Small intestine (tissue), 7 donors: ENCODE measurements around the gene LHFPL3. TPM values are rescaled to one million over a fixed set of nuclear protein-coding genes. Genes with fewer than 3 reads are reported as not detected.

Source experiments
- DNase-seq, 2 donors: peaks; one replicate each; pipeline versions ENCODE4 v3.0.0 to v3.0.0-alpha.2; 2013
- FAIRE-seq: peaks from 2 replicates; lab custom pipeline; 2012; peaks lifted over from hg19 to GRCh38; lab: Jason Lieb, UNC
- H3K27ac ChIP-seq, 3 donors: one replicate each; pipeline ENCODE4 v1.5.1; 2013; ENCODE audit warnings: low read length in 2 of 3, mild to moderate bottlenecking in 2 of 3, control low read depth in 1 of 3, inconsistent platforms in 1 of 3, low read depth in 1 of 3, moderate library complexity in 1 of 3
- H3K27me3 ChIP-seq, 3 donors: one replicate each; pipeline ENCODE4 v1.6.1; 2013; ENCODE audit warnings: low read length in 3 of 3, inconsistent platforms in 1 of 3; ENCODE audit not compliant: control insufficient read depth in 3 of 3, insufficient read depth in 3 of 3
- H3K36me3 ChIP-seq, 3 donors: one replicate each; pipeline ENCODE4 v1.6.1; 2013; ENCODE audit warnings: low read length in 3 of 3, inconsistent platforms in 1 of 3, low read depth in 1 of 3, mild to moderate bottlenecking in 1 of 3, moderate library complexity in 1 of 3; ENCODE audit not compliant: control insufficient read depth in 3 of 3, insufficient read depth in 2 of 3
- H3K4me1 ChIP-seq, 3 donors: one replicate each; pipeline ENCODE4 v1.6.1; 2013; ENCODE audit warnings: low read length in 2 of 3, inconsistent platforms in 1 of 3, low read depth in 1 of 3, mild to moderate bottlenecking in 1 of 3, moderate library complexity in 1 of 3; ENCODE audit not compliant: control insufficient read depth in 3 of 3, insufficient read depth in 2 of 3
- H3K4me3 ChIP-seq, 3 donors: one replicate each; pipeline ENCODE4 v1.5.1; 2013; ENCODE audit warnings: low read length in 3 of 3, control low read depth in 1 of 3, inconsistent platforms in 1 of 3, low read depth in 1 of 3, mild to moderate bottlenecking in 1 of 3, moderate library complexity in 1 of 3
- H3K9me3 ChIP-seq, 2 donors: one replicate each; pipeline ENCODE4 v1.6.1; 2013; ENCODE audit warnings: low read depth in 1 of 2, low read length in 1 of 2; ENCODE audit not compliant: control insufficient read depth in 2 of 2, insufficient read depth in 1 of 2
- WGBS, 3 donors: extraction: QIAGEN DNeasy Blood & Tissue Kit; methylation state at CpG; one replicate each; pipeline ENCODE4 v1.1.7; 2013; 5-methylcytosine and 5-hydroxymethylcytosine counted together
- polyA plus RNA-seq, 4 donors: library from polyadenylated mRNA; stranded (reverse) in 3 of 4; unstranded in 1 of 4; fragments of 200-250 nt in 3 of 4; fragments of 120-200 nt in 1 of 4; gene quantifications; one replicate each; pipeline versions ENCODE4 v1.2.1 to v1.2.3, GENCODE V29; 2013
- donor health status: healthy with polysubstance abuse.
- donor health status: control.
- donor health status: control.
- donor health status: Bipolar disorder and iron deficiency.
- donor health status: healthy.

The LHFPL3 gene
- polyA plus RNA-seq, 4 donors = 0.12 to 10.4 TPM; not detected in 2

GRCh38 chr7:104299777-104300176 lies 28.6 kb upstream of the LHFPL3 start:
- DNase-seq = no peak
- H3K27me3 ChIP-seq = no peaks in the 10 kb centered on the region
- no peak overlapping the region for H3K4me3 ChIP-seq
- FAIRE-seq = no peak
- H3K27ac ChIP-seq = no peak overlapping the region
- no peaks in the 10 kb centered on the region for H3K9me3 ChIP-seq
- no peaks in the 10 kb centered on the region for H3K4me1 ChIP-seq
- 49 to 53% (median 52%) methylated on average over 4 of the region's 4 CpGs for WGBS, 3 donors
- no peaks in the 10 kb centered on the region for H3K36me3 ChIP-seq

- Histone ChIP-seq H3K9me3 (no peaks in the 10 kb centered on the region), H3K4me3 (no peak overlapping the region), H3K4me1 (no peaks in the 10 kb centered on the region), H3K27me3 (no peaks in the 10 kb centered on the region), H3K36me3 (no peaks in the 10 kb centered on the region), H3K27ac (no peak overlapping the region)
- FAIRE-seq (no peak), DNase-seq (no peak)
- WGBS, 3 donors = 75 to 80% (median 78%) methylated on average over 4 of the region's 4 CpGs
Observed at GRCh38 chr7:104306793-104307192, 21.6 kb upstream of the LHFPL3 start.

DNA sequence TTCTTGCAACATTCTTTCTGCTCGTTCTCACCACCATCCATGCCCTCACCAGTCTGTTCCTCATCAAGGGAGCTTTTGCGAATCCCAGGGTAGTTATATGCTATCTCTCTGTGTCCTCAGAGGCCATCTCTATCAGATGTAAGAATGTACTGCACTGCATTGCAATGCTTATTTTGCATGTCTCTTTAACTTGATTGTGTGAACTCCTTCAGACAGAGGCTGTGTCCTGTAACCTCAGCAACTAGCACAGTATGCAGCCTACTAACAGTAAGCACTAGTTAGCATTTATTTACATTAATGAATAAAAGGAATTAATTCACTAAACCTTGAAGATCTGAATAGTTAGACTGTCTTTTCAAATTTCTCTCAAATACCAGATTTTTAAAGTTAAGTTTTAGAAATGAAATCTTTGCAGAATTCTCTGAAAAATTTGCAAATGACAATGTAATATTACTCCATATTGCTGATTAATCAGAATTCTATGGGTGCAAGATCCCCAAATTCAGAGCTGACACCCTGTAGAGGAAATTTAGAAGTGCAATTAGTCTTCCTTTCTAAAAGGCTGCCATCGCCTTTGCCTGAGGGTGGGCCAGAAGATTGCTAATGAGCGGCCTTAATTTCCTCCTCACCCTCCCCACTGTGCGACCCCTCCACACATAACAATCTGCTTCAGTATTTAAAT lies 10.3 kb upstream of the LHFPL3 start:
- Histone ChIP-seq H3K36me3 (no peaks in the 10 kb centered on the region), H3K27me3 (peaks cover 0 to 3% (median 0%) of the 10 kb centered on the region in 3 donors), H3K27ac (no peak overlapping the region), H3K9me3 (no peaks in the 10 kb centered on the region), H3K4me3 (no peak overlapping the region), H3K4me1 (no peaks in the 10 kb centered on the region)
- FAIRE-seq (no peak), DNase-seq (no peak)
- WGBS, 3 donors = 59 to 65% (median 60%) methylated on average over 5 of the region's 5 CpGs

DNA sequence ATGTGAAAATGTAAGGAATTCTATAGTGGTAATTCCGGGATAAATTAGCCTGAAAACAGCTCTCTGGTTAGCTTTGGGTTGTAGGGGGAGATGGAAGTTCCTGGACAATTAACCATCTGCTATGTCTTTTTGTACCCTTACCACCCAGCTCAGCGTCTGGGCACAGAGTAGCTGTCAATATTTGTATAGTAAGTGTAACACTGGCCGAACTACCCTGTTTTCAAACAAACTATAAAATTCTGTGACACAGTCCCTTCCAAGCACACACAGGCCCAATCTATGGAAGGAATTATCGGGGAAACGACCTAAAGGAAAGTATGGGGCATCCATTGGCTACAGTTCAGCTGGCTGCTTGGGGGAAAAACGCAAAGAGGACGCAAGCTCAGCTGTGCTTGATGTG lies 869 bp upstream of the LHFPL3 start:
- Histone ChIP-seq H3K9me3 (no peaks in the 10 kb centered on the region), H3K36me3 (no peaks in the 10 kb centered on the region), H3K27me3 (peaks cover 11 to 49% (median 15%) of the 10 kb centered on the region in 3 donors), H3K27ac (no peak overlapping the region), H3K4me3 (no peak overlapping the region), H3K4me1 (no peaks in the 10 kb centered on the region)
- DNase-seq = no peak
- 28 to 42% (median 34%) methylated on average over 7 of the region's 7 CpGs for WGBS, 3 donors
- no peak for FAIRE-seq

DNA sequence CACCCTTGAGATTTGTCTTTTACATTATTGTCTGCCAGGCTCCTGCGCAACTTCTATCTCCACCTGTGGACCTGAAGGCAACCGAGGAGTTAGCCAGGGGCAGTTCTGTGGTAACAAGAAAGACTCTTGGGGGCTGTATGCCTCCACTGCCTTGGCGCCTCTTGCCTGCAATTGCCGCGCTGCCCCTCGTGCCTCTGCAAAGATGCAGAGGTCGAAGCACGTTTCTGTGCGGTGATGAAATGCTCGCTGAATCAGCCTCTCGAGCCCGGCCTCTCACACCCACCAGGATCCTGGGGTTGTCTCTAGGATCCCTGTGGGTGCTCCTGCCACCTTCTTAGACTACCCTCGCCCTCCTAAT lies 486 bp upstream of the LHFPL3 start:
- Histone ChIP-seq H3K4me3 (no peak overlapping the region), H3K4me1 (no peaks in the 10 kb centered on the region), H3K27me3 (peaks cover 11 to 49% (median 15%) of the 10 kb centered on the region in 3 donors), H3K36me3 (no peaks in the 10 kb centered on the region), H3K27ac (no peak overlapping the region), H3K9me3 (no peaks in the 10 kb centered on the region)
- FAIRE-seq (no peak), DNase-seq (no peak)
- 7 to 15% (median 9%) methylated on average over 13 of the region's 13 CpGs for WGBS, 3 donors

DNA sequence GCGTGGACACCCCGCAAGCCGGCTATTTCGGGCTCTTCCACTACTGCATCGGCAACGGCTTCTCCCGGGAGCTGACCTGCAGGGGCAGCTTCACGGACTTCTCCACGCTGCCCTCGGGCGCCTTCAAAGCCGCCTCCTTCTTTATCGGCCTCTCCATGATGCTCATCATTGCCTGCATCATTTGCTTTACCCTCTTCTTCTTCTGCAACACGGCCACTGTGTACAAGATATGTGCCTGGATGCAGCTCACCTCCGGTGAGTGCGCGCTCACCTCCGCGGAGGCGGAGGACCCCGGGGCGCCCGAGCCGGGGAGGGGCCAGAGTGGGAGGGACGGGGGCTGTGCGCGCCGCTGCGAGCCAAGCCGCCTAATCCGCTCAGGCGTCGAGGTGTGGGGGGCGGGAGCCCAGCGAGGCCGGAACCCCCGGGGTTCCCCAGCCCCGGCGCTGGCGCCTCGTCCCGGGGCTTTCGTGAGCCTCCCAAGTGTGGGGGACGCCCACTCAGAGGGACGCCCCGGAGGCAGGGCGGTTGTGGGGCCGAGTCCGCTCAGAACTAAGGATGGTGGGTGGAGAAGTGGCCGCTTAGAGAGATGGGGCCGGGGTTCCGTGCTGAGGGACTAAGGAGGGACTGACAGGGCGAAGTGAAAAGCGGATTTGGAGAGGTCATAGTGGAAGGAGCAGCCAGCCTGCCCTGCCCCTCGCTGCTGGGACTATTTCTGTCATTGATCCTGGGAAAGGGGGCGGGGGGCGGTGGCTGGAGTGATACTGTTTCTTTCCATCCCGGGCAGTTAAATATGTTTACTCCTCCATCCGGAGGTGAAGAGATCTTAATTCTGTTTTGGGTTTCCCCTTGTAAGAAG lies 795 bp downstream of the LHFPL3 start:
- H3K27me3 ChIP-seq = peaks cover 11 to 49% (median 15%) of the 10 kb centered on the region in 3 donors

DNA sequence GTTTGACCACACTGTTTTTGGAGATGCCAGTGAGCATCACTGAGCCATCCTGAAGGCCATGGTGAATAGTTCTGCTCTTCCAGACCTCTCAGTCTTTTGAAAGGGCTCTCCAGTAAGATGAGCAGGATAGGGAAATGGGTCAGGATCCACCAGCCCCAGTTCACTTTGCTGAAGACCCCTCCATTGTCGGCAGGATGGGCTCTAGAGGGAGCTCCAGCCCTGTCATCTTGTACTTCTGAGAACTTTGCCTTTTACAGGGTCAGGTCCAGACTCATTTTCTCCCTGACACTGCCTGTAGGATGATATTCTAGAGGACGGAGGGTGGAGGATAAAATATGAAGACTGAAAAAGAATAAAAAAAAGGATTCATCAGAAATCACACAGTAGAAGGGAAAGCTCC lies 13.1 kb downstream of the LHFPL3 start:
- Histone ChIP-seq H3K9me3 (no peaks in the 10 kb centered on the region), H3K4me3 (no peak overlapping the region), H3K4me1 (no peaks in the 10 kb centered on the region), H3K36me3 (no peaks in the 10 kb centered on the region), H3K27me3 (no peaks in the 10 kb centered on the region), H3K27ac (no peak overlapping the region)
- WGBS, 3 donors = 9 to 17% (median 12%) methylated on average over 2 of the region's 2 CpGs
- peak in 1 of 2 donors; percentile 52 for DNase-seq
- no peak for FAIRE-seq

More for the DNA sequence above, 795 bp downstream of the LHFPL3 start:
- FAIRE-seq = no peak
- Histone ChIP-seq H3K27ac (no peak overlapping the region), H3K4me3 (peak overlapping the region in 1 of 3 donors; percentile 25), H3K4me1 (no peaks in the 10 kb centered on the region), H3K9me3 (no peaks in the 10 kb centered on the region), H3K36me3 (no peaks in the 10 kb centered on the region)
- 2 to 9% (median 6%) methylated on average over 52 to 59 of the region's 59 CpGs for WGBS, 3 donors
- peak in 1 of 2 donors; percentile 16 for DNase-seq

- H3K4me3 ChIP-seq = no peak overlapping the region
- WGBS, 3 donors = 54 to 73% (median 69%) methylated on average over 6 of the region's 6 CpGs
- H3K9me3 ChIP-seq = no peaks in the 10 kb centered on the region
- no peaks in the 10 kb centered on the region for H3K4me1 ChIP-seq
- no peaks in the 10 kb centered on the region for H3K36me3 ChIP-seq
- DNase-seq (no peak), FAIRE-seq (no peak)
- H3K27ac ChIP-seq = no peak overlapping the region
- peaks cover 0 to 4% (median 2%) of the 10 kb centered on the region in 3 donors for H3K27me3 ChIP-seq
Observed at GRCh38 chr7:104352736-104353135, 24.3 kb downstream of the LHFPL3 start.
